PFSK-1 (cell line): ENCODE measurements around the gene LCN10.

Source experiments
- FOXP2 ChIP-seq: optimal IDR thresholded peaks from 2 replicates; pipeline ENCODE3; 2011; ENCODE audit warnings: borderline replicate concordance, control low read depth, inconsistent platforms; ENCODE audit not compliant: insufficient read depth; ENCODE audit errors: extremely low read length, extremely low read depth
- POLR2AphosphoS5 ChIP-seq: IDR thresholded peaks from 2 replicates; pipeline ENCODE4 v1.6.1; 2012; ENCODE audit warnings: low read depth, mild to moderate bottlenecking, control low read depth, low read length, moderate library complexity
- SIN3A ChIP-seq: IDR thresholded peaks from 2 replicates; pipeline ENCODE4 v1.6.1; 2012; ENCODE audit warnings: mild to moderate bottlenecking, low read length, moderate library complexity, borderline replicate concordance; ENCODE audit not compliant: insufficient read depth
- TAF1 ChIP-seq: IDR thresholded peaks from 2 replicates; pipeline ENCODE4 v1.6.1; 2012; ENCODE audit warnings: low read length, control low read depth, borderline replicate concordance; ENCODE audit not compliant: insufficient read depth
- TF ChIP-seq, protein P1 (sequence below), 2 experiments: IDR thresholded peaks; 2 replicates each; pipeline versions ENCODE4 v1.6.1 to v1.8.0; 2011 to 2012; ENCODE audit warnings: low read depth in 2 of 2, low read length in 2 of 2, control low read depth in 1 of 2, inconsistent platforms in 1 of 2, mild to moderate bottlenecking in 1 of 2, moderate library complexity in 1 of 2; ENCODE audit not compliant: insufficient read depth in 1 of 2

Gene LCN10

DNA sequence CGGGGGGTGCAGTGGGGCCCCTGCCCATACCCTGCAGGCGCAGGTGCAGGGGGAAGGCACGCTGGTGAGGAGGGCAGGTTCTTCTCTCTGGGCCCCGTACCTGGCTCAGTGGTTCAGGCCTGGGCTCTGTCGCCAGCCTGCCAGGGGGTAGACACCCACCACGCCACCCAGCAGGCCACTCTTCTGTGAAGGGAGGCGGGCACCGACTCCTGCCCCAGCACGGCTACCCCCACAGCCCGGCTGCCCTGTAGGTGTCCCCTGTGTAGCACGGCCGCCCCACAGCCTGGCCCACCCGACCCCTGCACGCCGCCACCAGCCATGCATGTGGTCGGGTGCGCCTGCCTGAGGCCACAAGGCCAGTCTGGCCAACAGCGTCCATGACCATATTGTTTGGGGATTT lies 3.9 kb upstream of the LCN10 start:
- TF ChIP-seq TAF1 (no peak), FOXP2 (no peak), POLR2AphosphoS5 (no peak), SIN3A (no peak)
- TF ChIP-seq, protein P1, sequence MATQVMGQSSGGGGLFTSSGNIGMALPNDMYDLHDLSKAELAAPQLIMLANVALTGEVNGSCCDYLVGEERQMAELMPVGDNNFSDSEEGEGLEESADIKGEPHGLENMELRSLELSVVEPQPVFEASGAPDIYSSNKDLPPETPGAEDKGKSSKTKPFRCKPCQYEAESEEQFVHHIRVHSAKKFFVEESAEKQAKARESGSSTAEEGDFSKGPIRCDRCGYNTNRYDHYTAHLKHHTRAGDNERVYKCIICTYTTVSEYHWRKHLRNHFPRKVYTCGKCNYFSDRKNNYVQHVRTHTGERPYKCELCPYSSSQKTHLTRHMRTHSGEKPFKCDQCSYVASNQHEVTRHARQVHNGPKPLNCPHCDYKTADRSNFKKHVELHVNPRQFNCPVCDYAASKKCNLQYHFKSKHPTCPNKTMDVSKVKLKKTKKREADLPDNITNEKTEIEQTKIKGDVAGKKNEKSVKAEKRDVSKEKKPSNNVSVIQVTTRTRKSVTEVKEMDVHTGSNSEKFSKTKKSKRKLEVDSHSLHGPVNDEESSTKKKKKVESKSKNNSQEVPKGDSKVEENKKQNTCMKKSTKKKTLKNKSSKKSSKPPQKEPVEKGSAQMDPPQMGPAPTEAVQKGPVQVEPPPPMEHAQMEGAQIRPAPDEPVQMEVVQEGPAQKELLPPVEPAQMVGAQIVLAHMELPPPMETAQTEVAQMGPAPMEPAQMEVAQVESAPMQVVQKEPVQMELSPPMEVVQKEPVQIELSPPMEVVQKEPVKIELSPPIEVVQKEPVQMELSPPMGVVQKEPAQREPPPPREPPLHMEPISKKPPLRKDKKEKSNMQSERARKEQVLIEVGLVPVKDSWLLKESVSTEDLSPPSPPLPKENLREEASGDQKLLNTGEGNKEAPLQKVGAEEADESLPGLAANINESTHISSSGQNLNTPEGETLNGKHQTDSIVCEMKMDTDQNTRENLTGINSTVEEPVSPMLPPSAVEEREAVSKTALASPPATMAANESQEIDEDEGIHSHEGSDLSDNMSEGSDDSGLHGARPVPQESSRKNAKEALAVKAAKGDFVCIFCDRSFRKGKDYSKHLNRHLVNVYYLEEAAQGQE (IDR thresholded peaks at IDR 0.05; ENCODE audit: insufficient read depth in 1 of 2, low read depth in 2 of 2, low read length in 2 of 2): no peak

DNA sequence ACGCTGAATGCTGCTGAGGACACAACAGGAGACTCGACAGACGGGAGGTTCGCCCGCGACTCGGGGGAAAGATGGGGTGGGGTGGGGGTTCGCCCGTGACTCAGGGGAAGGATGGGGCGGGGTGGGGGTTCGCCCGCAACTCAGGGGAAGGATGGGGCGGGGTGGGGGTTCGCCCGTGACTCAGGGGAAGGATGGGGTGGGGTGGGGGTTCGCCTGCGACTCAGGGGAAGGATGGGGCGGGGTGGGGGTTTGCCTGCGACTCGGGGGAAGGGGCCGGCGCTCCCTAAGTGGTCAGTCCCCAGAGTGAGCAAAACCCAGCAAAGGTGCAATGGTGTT lies 3.4 kb upstream of the LCN10 start:
- TF ChIP-seq TAF1: no peak
- TF ChIP-seq POLR2AphosphoS5: no peak
- no peak for TF ChIP-seq FOXP2

- no peak for TF ChIP-seq SIN3A
- TF ChIP-seq, protein P1 (IDR thresholded peaks at IDR 0.05; ENCODE audit: insufficient read depth in 1 of 2, low read depth in 2 of 2, low read length in 2 of 2): no peak
- no peak for TF ChIP-seq POLR2AphosphoS5
- no peak for TF ChIP-seq FOXP2
- no peak for TF ChIP-seq TAF1
These were observed 2.8 kb upstream of the LCN10 start for GRCh38 chr9:136745389-136746154.

GRCh38 chr9:136744773-136745172 lies 2.0 kb upstream of the LCN10 start:
- no peak for TF ChIP-seq POLR2AphosphoS5
- no peak for TF ChIP-seq TAF1

DNA sequence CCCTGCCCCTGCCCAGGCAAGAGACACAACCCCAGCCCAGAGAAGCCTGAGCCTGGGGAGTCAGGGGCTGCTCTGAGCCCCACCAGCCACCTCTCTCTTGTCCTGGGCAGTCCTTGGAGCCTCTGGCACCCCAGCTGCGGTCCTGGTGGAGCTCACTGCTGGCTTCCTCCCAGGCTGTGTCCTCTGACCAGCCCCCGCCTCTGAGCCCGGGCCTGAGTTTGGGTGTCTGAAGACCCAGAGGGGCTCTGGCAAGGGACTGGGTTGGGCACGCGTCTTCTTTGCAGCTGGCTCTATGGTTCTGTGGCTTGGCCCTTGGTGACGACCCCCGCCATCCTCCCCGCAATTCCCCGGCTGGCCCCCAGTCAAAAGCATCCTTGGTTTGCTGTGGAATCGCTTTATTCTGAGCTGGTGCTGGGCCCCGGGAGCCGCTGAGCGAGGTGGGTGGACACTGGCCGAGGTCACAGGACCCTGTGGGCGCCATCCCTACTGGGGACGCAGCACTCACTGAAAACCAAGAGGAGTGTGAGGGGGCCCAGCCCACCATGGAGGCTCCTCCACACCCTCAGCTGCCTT lies 985 bp upstream of the LCN10 start:
- TF ChIP-seq POLR2AphosphoS5 (no peak), FOXP2 (no peak)

DNA sequence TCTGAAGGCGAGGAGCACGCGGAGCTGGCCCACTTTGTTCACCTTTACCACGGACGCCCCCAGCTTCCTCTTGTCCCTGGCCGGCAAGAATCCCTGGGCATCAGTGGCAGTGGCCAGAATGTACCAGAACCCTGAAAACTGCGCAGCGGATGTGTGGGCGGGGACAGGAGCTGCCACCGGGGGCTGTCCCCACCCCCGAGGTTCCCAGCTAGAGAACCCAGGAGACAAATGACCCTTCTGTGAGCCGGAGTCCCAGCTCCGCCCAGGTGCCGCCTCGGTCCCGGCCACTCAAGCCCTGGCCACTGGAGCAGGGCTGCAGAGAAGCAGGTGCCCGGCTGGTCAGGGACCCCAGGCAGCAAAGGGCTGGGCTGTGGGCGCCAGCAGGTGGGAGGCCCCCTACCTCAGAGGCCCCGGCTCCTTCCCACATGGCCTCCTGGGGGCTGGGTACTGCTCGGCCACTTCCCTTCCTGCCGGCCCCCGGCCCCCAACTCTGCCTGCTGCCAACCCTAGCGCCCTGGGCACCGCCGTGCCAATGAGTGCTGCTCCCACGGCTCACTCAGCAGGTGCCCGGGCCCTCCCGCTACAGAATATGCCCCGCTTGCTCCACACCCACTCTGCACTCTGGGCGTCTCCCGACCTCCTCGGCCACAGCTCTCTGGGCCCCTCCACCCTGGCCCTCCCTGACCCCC lies 713 bp downstream of the LCN10 start:
- TF ChIP-seq TAF1: no peak
- no peak for TF ChIP-seq POLR2AphosphoS5
- TF ChIP-seq FOXP2: no peak

DNA sequence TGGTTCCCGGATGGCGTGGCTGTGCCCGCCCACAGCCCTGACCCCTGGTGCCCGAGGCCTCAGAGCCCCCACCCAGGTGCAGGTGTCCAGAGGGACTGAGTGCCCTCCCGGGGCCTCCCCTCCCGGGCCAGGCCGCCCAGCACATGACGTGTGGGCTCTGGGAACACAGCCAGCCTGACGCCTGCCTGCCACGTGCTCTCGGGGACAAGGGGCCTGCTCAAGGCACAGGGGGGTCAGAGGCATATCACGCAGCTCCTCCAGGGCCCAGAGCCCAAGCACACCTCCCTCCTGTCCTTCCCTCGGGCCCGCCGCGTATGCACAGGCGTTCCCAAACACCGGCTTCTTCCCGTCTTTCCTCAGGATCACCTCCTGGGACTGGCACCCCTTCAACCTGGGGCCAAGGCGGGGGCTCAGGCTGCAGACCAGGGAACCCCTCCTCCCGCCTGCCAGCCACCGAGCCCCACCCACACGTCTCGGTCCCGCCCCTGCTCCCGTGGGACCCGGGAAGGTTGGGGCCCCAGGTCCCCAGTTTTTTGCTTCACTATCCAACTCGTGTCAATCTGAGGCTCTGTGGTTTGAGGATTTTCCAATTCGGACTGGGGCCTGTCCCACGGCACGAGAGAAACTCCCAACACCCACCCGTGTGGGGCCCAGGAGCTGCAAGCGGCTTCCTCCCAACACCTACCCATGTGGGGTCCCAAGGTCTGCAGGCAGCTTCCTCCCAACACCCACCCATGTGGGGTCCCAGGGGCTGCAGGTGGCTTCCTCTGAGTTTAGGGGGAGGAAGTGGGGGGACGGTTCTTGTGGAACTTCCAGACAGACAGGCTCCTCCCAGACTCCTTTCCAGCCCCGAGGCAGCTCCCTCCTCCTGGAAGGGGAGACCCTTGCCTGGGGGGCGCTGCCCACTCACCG lies 1.5 kb downstream of the LCN10 start:
- TF ChIP-seq POLR2AphosphoS5 (no peak), SIN3A (no peak), FOXP2 (no peak)
